ENCODE data around the gene DNAH2. TPM values are rescaled to one million over a fixed set of nuclear protein-coding genes. Genes with fewer than 3 reads are reported as not detected.
A peak's percentile ranks its signal among the peaks of the same experiment; 100 is the strongest.

DNAH2 gene
- total and polyA plus RNA-seq, 9 of the 15 experiments (the other 6 are each of a cell fraction or from before 2014, with no cell fraction given), result 0.03 TPM; not detected in 8

DNA sequence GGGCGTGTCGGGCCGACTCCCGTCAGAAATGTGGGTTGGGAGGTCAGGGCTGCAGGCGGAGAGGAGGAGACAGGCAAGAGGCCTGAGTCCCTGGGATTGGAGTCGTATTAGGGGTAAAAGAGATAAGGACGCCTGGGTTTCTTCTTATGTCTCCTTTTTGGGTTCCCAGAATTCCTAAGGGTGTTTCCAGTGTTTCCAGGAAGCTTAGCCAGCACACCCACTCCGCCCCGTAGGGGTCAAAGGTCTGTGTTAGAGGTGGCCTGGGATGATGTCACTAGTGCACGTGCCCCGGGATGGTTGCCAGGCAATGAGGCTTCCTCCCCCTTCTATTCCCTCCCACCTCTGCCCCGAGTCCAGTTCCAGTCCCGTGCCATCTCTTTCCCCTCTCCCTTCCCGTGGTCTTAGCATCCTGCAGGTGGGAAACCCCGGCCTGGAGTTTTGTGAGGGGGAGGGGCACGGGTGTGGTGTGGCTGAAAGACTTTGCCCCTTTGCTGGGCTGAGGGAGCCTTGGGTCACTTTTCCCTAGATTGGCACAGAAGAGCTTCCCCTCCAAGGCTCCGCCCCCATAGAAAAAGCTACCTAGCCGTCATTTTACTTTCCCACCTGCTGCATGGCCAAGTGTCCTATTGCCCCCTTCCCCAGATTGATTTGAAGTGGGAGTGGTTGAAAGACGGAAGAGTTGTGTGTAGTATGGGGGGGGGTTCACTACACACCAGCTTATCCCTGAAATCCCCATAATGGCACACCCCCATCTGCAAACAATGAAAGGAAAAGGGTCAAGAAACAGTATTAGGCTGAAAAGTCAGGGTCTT, 119.3 kb downstream of the DNAH2 start (continued):
- TF ChIP-seq, protein P1, sequence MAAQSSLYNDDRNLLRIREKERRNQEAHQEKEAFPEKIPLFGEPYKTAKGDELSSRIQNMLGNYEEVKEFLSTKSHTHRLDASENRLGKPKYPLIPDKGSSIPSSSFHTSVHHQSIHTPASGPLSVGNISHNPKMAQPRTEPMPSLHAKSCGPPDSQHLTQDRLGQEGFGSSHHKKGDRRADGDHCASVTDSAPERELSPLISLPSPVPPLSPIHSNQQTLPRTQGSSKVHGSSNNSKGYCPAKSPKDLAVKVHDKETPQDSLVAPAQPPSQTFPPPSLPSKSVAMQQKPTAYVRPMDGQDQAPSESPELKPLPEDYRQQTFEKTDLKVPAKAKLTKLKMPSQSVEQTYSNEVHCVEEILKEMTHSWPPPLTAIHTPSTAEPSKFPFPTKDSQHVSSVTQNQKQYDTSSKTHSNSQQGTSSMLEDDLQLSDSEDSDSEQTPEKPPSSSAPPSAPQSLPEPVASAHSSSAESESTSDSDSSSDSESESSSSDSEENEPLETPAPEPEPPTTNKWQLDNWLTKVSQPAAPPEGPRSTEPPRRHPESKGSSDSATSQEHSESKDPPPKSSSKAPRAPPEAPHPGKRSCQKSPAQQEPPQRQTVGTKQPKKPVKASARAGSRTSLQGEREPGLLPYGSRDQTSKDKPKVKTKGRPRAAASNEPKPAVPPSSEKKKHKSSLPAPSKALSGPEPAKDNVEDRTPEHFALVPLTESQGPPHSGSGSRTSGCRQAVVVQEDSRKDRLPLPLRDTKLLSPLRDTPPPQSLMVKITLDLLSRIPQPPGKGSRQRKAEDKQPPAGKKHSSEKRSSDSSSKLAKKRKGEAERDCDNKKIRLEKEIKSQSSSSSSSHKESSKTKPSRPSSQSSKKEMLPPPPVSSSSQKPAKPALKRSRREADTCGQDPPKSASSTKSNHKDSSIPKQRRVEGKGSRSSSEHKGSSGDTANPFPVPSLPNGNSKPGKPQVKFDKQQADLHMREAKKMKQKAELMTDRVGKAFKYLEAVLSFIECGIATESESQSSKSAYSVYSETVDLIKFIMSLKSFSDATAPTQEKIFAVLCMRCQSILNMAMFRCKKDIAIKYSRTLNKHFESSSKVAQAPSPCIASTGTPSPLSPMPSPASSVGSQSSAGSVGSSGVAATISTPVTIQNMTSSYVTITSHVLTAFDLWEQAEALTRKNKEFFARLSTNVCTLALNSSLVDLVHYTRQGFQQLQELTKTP (IDR thresholded peaks at IDR 0.05; ENCODE audit: low read depth in 1 of 2, partially characterized antibody in 2 of 2), result peak in 1 of 2 experiments; percentile 69
- 0 out of 2 replicates have a peak, but pooled peaks have one; percentile 8 for TF ChIP-seq SIN3B (IDR thresholded peaks at IDR 0.05; ENCODE audit: low read depth)
- TF ChIP-seq ZKSCAN1 (IDR thresholded peaks at IDR 0.05; ENCODE audit: low read depth, low read length), result 0 out of 2 replicates have a peak, but pooled peaks have one; percentile 15
- no peak for TF ChIP-seq HNRNPLL (IDR thresholded peaks at IDR 0.05; ENCODE audit: low read depth, low read length, poor library complexity, severe bottlenecking)
- peak; percentile 56; the same call in 1 of the 2 replicates for TF ChIP-seq TARDBP (IDR thresholded peaks at IDR 0.05)
- 0 out of 4 replicates have a peak, but pooled peaks of 1 of the 2 experiments have one; percentile 47 for TF ChIP-seq TRIM24 (IDR thresholded peaks at IDR 0.05)
- TF ChIP-seq MTA3 (IDR thresholded peaks at IDR 0.05; ENCODE audit: borderline replicate concordance), result no peak; the same call in 1 of the 2 replicates
- no peak for TF ChIP-seq OTX1 (CRISPR knock-in tag; IDR thresholded peaks at IDR 0.05)
- no peak for TF ChIP-seq GABPB2 (CRISPR knock-in tag; conservative IDR thresholded peaks at IDR 0.05)
- TF ChIP-seq CBX3 (IDR thresholded peaks at IDR 0.05; ENCODE audit: borderline replicate concordance in 1 of 2, low read length in 2 of 2), result peak in 1 of 2 experiments; percentile 71; a peak in 1 of 3 replicates
- TF ChIP-seq NFIX (CRISPR knock-in tag; IDR thresholded peaks at IDR 0.05; ENCODE audit: low read depth), result no peak
- no peak for TF ChIP-seq SMAD1 (IDR thresholded peaks at IDR 0.05; ENCODE audit: low read depth, low read length, partially characterized antibody)
- TF ChIP-seq HDAC1 (IDR thresholded peaks at IDR 0.05), result peak in 1 of 2 experiments; percentile 41; a peak in 1 of 4 replicates
- TF ChIP-seq KDM1A (IDR thresholded peaks at IDR 0.05), result peak; percentile 61 to 86; a peak in 3 of 4 replicates
- TF ChIP-seq ZSCAN29 (IDR thresholded peaks at IDR 0.05), result 0 out of 2 replicates have a peak, but pooled peaks have one; percentile 21
- peak in 1 of 2 experiments; percentile 72; a peak in 2 of 4 replicates for TF ChIP-seq RCOR1 (IDR thresholded peaks at IDR 0.05; ENCODE audit: borderline replicate concordance in 1 of 2, low read depth in 2 of 2, low read length in 2 of 2)
- TF ChIP-seq, protein P2, sequence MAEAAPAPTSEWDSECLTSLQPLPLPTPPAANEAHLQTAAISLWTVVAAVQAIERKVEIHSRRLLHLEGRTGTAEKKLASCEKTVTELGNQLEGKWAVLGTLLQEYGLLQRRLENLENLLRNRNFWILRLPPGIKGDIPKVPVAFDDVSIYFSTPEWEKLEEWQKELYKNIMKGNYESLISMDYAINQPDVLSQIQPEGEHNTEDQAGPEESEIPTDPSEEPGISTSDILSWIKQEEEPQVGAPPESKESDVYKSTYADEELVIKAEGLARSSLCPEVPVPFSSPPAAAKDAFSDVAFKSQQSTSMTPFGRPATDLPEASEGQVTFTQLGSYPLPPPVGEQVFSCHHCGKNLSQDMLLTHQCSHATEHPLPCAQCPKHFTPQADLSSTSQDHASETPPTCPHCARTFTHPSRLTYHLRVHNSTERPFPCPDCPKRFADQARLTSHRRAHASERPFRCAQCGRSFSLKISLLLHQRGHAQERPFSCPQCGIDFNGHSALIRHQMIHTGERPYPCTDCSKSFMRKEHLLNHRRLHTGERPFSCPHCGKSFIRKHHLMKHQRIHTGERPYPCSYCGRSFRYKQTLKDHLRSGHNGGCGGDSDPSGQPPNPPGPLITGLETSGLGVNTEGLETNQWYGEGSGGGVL (CRISPR knock-in tag; IDR thresholded peaks at IDR 0.05), result no peak
- peak; percentile 72; the same call in 1 of the 2 replicates for TF ChIP-seq RFX5 (IDR thresholded peaks at IDR 0.05; ENCODE audit: low read depth, low read length)
- TF ChIP-seq ZNF140 (CRISPR knock-in tag; IDR thresholded peaks at IDR 0.05), result no peak
- no peak for TF ChIP-seq ZNF354B (CRISPR knock-in tag; IDR thresholded peaks at IDR 0.05)
- TF ChIP-seq, protein P3, sequence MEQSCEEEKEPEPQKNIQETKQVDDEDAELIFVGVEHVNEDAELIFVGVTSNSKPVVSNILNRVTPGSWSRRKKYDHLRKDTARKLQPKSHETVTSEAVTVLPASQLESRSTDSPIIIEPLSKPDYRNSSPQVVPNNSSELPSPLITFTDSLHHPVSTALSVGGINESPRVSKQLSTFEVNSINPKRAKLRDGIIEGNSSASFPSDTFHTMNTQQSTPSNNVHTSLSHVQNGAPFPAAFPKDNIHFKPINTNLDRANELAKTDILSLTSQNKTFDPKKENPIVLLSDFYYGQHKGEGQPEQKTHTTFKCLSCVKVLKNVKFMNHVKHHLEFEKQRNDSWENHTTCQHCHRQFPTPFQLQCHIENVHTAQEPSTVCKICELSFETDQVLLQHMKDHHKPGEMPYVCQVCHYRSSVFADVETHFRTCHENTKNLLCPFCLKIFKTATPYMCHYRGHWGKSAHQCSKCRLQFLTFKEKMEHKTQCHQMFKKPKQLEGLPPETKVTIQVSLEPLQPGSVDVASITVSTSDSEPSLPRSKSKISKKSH (CRISPR knock-in tag; IDR thresholded peaks at IDR 0.05), result no peak

Data from K562 (cell line).